Vagina (tissue), 2 donors: ENCODE results near the gene NT5C2. TPM values are rescaled to one million over a fixed set of nuclear protein-coding genes. Genes with fewer than 3 reads are reported as not detected.

Experiments
- DNase-seq, 2 donors: peaks; one replicate each; pipeline ENCODE4 v3.0.0-alpha.2; 2017; ENCODE audit errors: extremely low spot score in 2 of 2
- H3K27ac ChIP-seq: fragments of 200-600 bp; sonication (generic); one replicate; pipeline ENCODE4 v1.5.1; 2019
- H3K27me3 ChIP-seq: fragments of 200-600 bp; sonication (generic); one replicate; pipeline ENCODE4 v1.5.1; 2019
- H3K36me3 ChIP-seq, 2 donors: fragments of 200-600 bp; sonication (generic); one replicate each; pipeline ENCODE4 v1.5.1; 2017 to 2019
- H3K4me1 ChIP-seq: fragments of 200-600 bp; sonication (generic); one replicate; pipeline ENCODE4 v1.5.1; 2019
- H3K4me3 ChIP-seq, 2 donors: fragments of 200-600 bp; sonication (generic); 1 replicate in 1 of 2; 2 replicates in 1 of 2; pipeline ENCODE4 v1.5.1; 2016 to 2019
- H3K9me3 ChIP-seq: fragments of 200-600 bp; sonication (generic); one replicate; pipeline ENCODE4 v1.5.1; 2019
- CTCF ChIP-seq, 3 experiments: fragments of 450-650 bp in 2 of 3; fragments of 200-600 bp in 1 of 3; sonication (generic) in 1 of 3; IDR thresholded peaks; one replicate each; pipeline ENCODE4 v1.5.1; 2017 to 2019; ENCODE audit warnings: antibody characterized with exemption in 3 of 3, mild to moderate bottlenecking in 2 of 3, moderate library complexity in 2 of 3
- POLR2A ChIP-seq, 2 donors: fragments of 450-650 bp; IDR thresholded peaks; one replicate each; pipeline ENCODE4 v1.6.1; 2017; ENCODE audit warnings: antibody characterized with exemption in 2 of 2, mild to moderate bottlenecking in 2 of 2, moderate library complexity in 2 of 2
- POLR2AphosphoS5 ChIP-seq, 2 donors: sonication (generic); formaldehyde crosslinking; IDR thresholded peaks; one replicate each; pipeline ENCODE4 v1.9.0; 2017; ENCODE audit warnings: antibody characterized with exemption in 2 of 2, mild to moderate bottlenecking in 2 of 2, low read depth in 1 of 2; ENCODE audit not compliant: insufficient read depth in 1 of 2
- intact Hi-C: fragments of 100-400 bp; cut with DNase I; formaldehyde crosslinking; loops from one replicate; pipeline ENCODE4 v1.15.1; 2023
- total RNA-seq: library from RNA; depleted of rRNA; stranded (reverse); fragments of >200 nt; gene quantifications from one replicate; pipeline ENCODE4 v1.2.3, GENCODE V29; 2016

NT5C2 gene
- total RNA-seq, 1 donor from 2014 or later: 71.2 TPM

DNA sequence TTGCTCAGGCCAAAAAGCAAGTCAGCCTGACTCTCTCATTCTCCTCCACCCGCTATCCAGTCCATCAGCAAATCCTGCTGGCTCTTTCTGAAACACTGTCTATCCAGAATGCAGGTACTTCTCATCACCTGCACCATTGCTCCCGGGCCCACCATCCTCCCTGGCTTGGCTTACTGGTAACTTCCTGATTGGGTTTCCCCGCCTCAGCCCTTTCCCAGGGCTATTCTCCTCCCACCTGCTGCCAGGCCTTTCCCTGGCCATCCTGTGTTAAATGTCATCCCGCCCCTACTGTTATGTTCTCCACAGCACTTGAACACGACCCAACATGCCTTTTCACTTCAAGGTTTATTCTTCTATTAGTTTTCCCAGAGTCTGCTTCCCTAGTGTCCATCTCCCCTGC, 150.9 kb downstream of the NT5C2 start:
- TF ChIP-seq POLR2AphosphoS5 (IDR thresholded peaks at IDR 0.05; ENCODE audit: insufficient read depth in 1 of 2, low read depth in 1 of 2) (no peak), CTCF (IDR thresholded peaks at IDR 0.05) (no peak), POLR2A (IDR thresholded peaks at IDR 0.05) (no peak)
- Histone ChIP-seq H3K9me3 (no peaks in the 10 kb centered on the region), H3K36me3 (no peaks in the 10 kb centered on the region), H3K27me3 (no peaks in the 10 kb centered on the region), H3K4me3 (no peak overlapping the region), H3K4me1 (peaks cover 4% of the 10 kb centered on the region), H3K27ac (no peak overlapping the region)
- intact Hi-C loops: no loop called here
- no peak for DNase-seq

- no peak for TF ChIP-seq POLR2AphosphoS5 (IDR thresholded peaks at IDR 0.05; ENCODE audit: insufficient read depth in 1 of 2, low read depth in 1 of 2)
- TF ChIP-seq POLR2A (IDR thresholded peaks at IDR 0.05): no peak
- TF ChIP-seq CTCF (IDR thresholded peaks at IDR 0.05): no peak
- Histone ChIP-seq H3K9me3 (no peaks in the 10 kb centered on the region), H3K4me1 (peaks cover 4% of the 10 kb centered on the region), H3K4me3 (no peak overlapping the region), H3K36me3 (no peaks in the 10 kb centered on the region), H3K27me3 (no peaks in the 10 kb centered on the region), H3K27ac (no peak overlapping the region)
- intact Hi-C loops: no loop called here
- no peak for DNase-seq
Observed at GRCh38 chr10:103041391-103041790, 151.7 kb downstream of the NT5C2 start.

DNA sequence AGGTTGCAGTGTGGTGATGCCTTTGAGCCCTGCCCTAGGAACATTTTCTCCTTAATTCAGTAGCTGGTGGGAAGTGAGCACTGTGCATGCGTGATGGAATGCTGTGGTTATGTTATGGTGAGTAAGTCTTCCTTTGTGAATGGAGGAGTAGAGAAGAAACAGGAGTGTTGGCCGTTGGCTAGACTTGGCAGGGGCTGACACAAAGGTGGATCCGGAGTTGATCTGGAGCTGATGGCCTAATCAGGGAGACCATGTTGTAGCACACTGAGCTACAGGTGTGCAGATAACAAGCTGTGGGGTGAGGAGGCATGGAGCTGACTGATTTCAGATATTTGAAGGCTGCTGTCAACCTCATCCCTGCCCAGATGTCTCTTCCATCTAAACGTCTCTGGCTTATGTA, 152.7 kb downstream of the NT5C2 start:
- no peaks in the 10 kb centered on the region for H3K36me3 ChIP-seq
- intact Hi-C loops: no loop called here
- H3K27me3 ChIP-seq: no peaks in the 10 kb centered on the region

DNA sequence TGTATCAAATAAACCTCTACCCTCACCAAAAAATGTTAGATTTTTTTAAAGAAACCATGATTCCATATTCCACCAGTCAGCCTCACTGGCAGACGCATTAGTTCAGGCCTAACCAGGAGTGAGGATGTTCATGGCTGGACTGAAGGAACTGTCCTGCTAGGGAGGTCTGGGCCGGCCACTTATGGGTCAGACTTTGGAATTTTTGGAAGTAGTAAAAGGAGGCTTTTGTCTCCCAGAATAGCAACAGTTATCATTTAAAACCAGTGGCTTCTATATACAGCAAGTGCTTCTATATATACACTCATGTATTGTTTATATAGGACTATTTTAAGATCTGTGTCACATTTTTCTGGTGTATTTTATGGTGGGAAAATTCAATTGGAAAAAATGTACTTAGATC, 154.5 kb downstream of the NT5C2 start:
- Histone ChIP-seq H3K4me1 (peaks cover 4% of the 10 kb centered on the region), H3K4me3 (no peak overlapping the region), H3K27ac (no peak overlapping the region), H3K27me3 (no peaks in the 10 kb centered on the region), H3K9me3 (no peaks in the 10 kb centered on the region), H3K36me3 (no peaks in the 10 kb centered on the region)
- intact Hi-C loops: no loop called here
- no peak for TF ChIP-seq CTCF (IDR thresholded peaks at IDR 0.05)
- TF ChIP-seq POLR2AphosphoS5 (IDR thresholded peaks at IDR 0.05; ENCODE audit: insufficient read depth in 1 of 2, low read depth in 1 of 2): no peak
- no peak for TF ChIP-seq POLR2A (IDR thresholded peaks at IDR 0.05)
- no peak for DNase-seq

More for the DNA sequence above, 152.7 kb downstream of the NT5C2 start:
- no peak for DNase-seq
- Histone ChIP-seq H3K27ac (no peak overlapping the region), H3K4me3 (no peak overlapping the region), H3K9me3 (no peaks in the 10 kb centered on the region), H3K4me1 (peaks cover 4% of the 10 kb centered on the region)
- TF ChIP-seq CTCF (IDR thresholded peaks at IDR 0.05): no peak
- TF ChIP-seq POLR2A (IDR thresholded peaks at IDR 0.05): no peak
- TF ChIP-seq POLR2AphosphoS5 (IDR thresholded peaks at IDR 0.05; ENCODE audit: insufficient read depth in 1 of 2, low read depth in 1 of 2): no peak

Other genes with a start within 250 kb of the NT5C2 start
- gene RPEL1, start 52.6 kb upstream of the NT5C2 start, total RNA-seq: not detected
- gene INA, start 83.9 kb upstream of the NT5C2 start, total RNA-seq: 3.9 TPM
- 8.3 TPM for gene PCGF6, start 157.9 kb upstream of the NT5C2 start, total RNA-seq
- 4.4 TPM for gene TAF5, start 174.7 kb upstream of the NT5C2 start, total RNA-seq
- 180 TPM for gene ATP5MK, start 203.2 kb upstream of the NT5C2 start, total RNA-seq
- gene PDCD11, start 203.4 kb upstream of the NT5C2 start, total RNA-seq: 22.8 TPM